HEK293 (cell line): ENCODE measurements around the gene POLR3A.

ENCODE experiments used
- CTCF ChIP-seq: fragments of 450-650 bp; formaldehyde crosslinking; IDR thresholded peaks from 2 replicates; pipeline ENCODE4 v1.5.1; 2016; ENCODE audit warnings: missing biosample characterization, missing genetic modification characterization
- ZBTB10 ChIP-seq: fragments of 450-650 bp; formaldehyde crosslinking; IDR thresholded peaks from 2 replicates; pipeline ENCODE4 v1.5.1; 2016; ENCODE audit warnings: missing biosample characterization, missing genetic modification characterization
- ZNF274 ChIP-seq, 2 experiments: fragments of 200-500 bp in 1 of 2; fragments of 450-650 bp in 1 of 2; sonication (Bioruptor generic) in 1 of 2; formaldehyde crosslinking in 1 of 2; IDR thresholded peaks; 2 replicates each; pipeline versions ENCODE4 v1.5.1 to v1.6.1; 2014 to 2016; ENCODE audit warnings: borderline replicate concordance in 1 of 2, inconsistent platforms in 1 of 2, low read length in 1 of 2, missing biosample characterization in 1 of 2, missing genetic modification characterization in 1 of 2
- ZNF747 ChIP-seq: fragments of 450-650 bp; formaldehyde crosslinking; IDR thresholded peaks from 2 replicates; pipeline ENCODE4 v1.5.1; 2016; ENCODE audit warnings: missing biosample characterization, missing genetic modification characterization

GRCh38 chr10:78065611-78066010 lies 36.3 kb upstream of the POLR3A start:
- TF ChIP-seq CTCF (tag by site-specific recombination) (no peak), ZNF747 (tag by site-specific recombination) (no peak), ZBTB10 (tag by site-specific recombination) (no peak), ZNF274 (IDR thresholded peaks at IDR 0.05; ENCODE audit: low read length) (no peak), ZNF274 (tag by site-specific recombination; IDR thresholded peaks at IDR 0.05; ENCODE audit: borderline replicate concordance) (no peak)
